ENCODE results near the gene PTPN11. TPM values are rescaled to one million over a fixed set of nuclear protein-coding genes. Genes with fewer than 3 reads are reported as not detected.

The PTPN11 gene
- total RNA-seq, 1 donor from 2014 or later: 83.1 TPM

DNA sequence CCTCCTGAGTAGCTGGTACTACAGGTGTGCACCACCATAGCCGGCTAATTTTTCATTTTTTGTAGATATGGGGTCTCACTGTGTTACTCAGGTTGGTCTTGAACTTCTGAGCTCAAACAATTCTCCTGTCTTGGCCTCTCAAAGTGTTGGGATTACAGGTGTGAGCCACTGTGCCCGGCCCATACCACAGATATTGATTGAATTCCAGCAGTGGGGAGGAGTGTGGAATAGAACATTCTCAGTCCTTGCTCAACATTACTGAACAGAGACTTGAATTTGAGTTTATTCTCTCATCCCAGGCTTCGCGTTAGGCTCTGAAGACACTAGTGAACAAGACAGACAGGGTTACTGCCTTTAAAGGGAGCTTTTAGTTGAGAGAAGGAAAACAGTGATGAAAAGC, 39.6 kb downstream of the PTPN11 start:
- no peak overlapping the region for H3K27ac Mint-ChIP-seq
- ChIA-PET CTCF (no interaction called here), POLR2A (no interaction called here)
- DNase-seq (no peak), ATAC-seq (ENCODE audit: low read depth) (no peak)
- peaks cover 69% of the 10 kb centered on the region for H3K36me3 Mint-ChIP-seq (ENCODE audit: low read depth)
- no peaks in the 10 kb centered on the region for H3K9me3 Mint-ChIP-seq
- H3K4me3 Mint-ChIP-seq: no peak overlapping the region
- no peaks in the 10 kb centered on the region for H3K27me3 Mint-ChIP-seq
- TF ChIP-seq, protein P1, sequence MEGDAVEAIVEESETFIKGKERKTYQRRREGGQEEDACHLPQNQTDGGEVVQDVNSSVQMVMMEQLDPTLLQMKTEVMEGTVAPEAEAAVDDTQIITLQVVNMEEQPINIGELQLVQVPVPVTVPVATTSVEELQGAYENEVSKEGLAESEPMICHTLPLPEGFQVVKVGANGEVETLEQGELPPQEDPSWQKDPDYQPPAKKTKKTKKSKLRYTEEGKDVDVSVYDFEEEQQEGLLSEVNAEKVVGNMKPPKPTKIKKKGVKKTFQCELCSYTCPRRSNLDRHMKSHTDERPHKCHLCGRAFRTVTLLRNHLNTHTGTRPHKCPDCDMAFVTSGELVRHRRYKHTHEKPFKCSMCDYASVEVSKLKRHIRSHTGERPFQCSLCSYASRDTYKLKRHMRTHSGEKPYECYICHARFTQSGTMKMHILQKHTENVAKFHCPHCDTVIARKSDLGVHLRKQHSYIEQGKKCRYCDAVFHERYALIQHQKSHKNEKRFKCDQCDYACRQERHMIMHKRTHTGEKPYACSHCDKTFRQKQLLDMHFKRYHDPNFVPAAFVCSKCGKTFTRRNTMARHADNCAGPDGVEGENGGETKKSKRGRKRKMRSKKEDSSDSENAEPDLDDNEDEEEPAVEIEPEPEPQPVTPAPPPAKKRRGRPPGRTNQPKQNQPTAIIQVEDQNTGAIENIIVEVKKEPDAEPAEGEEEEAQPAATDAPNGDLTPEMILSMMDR (IDR thresholded peaks at IDR 0.05): no peak
- peaks cover under 1% of the 10 kb centered on the region for H3K4me1 Mint-ChIP-seq
- intact Hi-C loops (cut with micrococcal nuclease): no loop called here

DNA sequence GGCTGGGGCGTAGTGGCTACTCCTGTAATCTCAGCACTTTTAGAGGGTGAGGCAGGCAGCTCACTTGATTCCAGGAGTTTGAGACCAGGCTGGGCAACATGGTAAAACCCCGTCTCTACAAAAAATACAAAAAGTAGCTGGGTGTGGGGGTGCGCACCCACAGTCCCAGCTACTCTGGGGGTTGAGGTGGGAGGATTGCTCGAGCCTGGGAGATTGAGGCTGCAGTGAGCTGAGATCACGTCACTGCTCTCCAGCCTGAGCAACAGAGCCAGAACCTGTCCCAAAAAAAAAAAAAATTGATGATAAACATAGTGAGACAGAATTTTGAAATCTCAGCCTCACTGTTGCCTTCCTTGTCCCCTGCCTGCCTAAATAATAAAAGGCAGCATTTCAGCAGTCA, 40.0 kb downstream of the PTPN11 start:
- intact Hi-C loops (cut with micrococcal nuclease): no loop called here
- H3K9me3 Mint-ChIP-seq: no peaks in the 10 kb centered on the region
- TF ChIP-seq, protein P1 (IDR thresholded peaks at IDR 0.05): no peak
- H3K36me3 Mint-ChIP-seq (ENCODE audit: low read depth): peaks cover 69% of the 10 kb centered on the region
- CTCF ChIA-PET: no interaction called here
- ATAC-seq (ENCODE audit: low read depth): no peak
- POLR2A ChIA-PET: no interaction called here
- no peak for DNase-seq
- no peaks in the 10 kb centered on the region for H3K27me3 Mint-ChIP-seq
- no peak overlapping the region for H3K4me3 Mint-ChIP-seq
- H3K27ac Mint-ChIP-seq: no peak overlapping the region
- H3K4me1 Mint-ChIP-seq: peaks cover 4% of the 10 kb centered on the region

DNA sequence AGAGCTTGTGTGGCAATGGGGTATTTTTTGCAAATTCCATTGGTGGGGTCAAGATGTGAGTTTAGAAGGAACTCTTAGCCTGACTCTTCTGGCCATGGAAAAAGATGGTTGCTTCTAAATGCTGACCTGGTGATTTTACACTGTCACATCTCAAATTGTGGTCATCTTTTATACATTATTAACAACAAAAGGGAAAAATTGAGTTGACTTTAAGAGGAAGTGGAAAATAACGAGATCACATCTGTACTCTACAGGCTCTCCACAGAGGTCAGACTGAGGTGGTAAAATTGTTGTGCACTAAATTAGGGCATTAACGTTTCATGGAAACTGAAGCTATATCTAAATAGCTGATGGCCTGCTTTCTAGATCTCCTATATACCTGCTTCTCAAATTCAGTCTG, 44.7 kb downstream of the PTPN11 start:
- H3K27me3 Mint-ChIP-seq: no peaks in the 10 kb centered on the region
- ATAC-seq (ENCODE audit: low read depth) (peak; percentile 7), DNase-seq (no peak)
- intact Hi-C loops (cut with micrococcal nuclease): no loop called here
- TF ChIP-seq, protein P1 (IDR thresholded peaks at IDR 0.05): no peak
- H3K27ac Mint-ChIP-seq: no peak overlapping the region
- H3K36me3 Mint-ChIP-seq (ENCODE audit: low read depth): peaks cover 54% of the 10 kb centered on the region
- no peak overlapping the region for H3K4me3 Mint-ChIP-seq
- POLR2A ChIA-PET: interaction anchor here (0.5 kb wide), 1 partner anchor 63 kb away, joined by 8 read pairs; no protein-coding TSS in a partner anchor
- H3K4me1 Mint-ChIP-seq: peaks cover 9% of the 10 kb centered on the region
- no peaks in the 10 kb centered on the region for H3K9me3 Mint-ChIP-seq
- CTCF ChIA-PET: no interaction called here

DNA sequence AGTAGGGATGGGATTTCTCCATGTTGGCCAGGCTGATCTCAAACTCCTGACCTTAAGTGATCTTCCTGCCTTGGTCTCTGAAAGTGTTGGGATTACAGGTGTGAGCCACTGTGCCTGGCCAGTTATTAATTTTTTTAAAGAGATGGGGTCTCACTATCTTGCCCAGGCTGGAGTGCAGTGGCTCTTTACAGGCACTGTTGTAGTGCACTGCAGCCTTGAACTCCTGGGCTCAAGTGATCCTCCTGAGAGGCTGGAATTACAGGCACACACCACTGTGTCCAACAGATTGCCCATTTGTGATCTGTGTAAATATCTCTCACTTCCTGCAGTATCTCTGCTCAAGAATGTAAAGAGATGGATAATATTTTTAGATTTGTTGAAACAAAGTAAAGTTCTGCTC, 45.9 kb downstream of the PTPN11 start:
- H3K27ac Mint-ChIP-seq: no peak overlapping the region

DNA sequence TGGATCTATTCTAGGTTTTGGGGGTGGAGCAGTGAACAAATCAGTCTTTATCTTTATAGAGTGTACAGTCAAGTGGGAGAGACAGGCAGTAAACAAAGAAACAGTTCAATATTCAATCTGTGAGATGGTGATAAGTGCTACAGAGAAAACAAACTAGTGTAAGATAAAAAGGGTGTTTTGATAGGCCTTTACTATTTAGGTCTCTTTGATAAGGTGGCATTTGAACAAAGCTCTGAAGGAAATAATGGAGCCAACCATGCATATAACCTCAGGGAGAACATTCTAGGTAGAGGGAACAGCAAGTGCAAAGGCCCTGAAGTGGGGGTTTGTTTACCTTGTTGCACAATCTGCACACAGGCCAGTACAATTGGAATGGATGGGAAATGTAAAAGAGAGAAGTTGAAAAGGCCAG, 47.3 kb downstream of the PTPN11 start:
- H3K4me1 Mint-ChIP-seq: peaks cover 9% of the 10 kb centered on the region
- DNase-seq: no peak
- H3K27ac Mint-ChIP-seq: no peak overlapping the region
- TF ChIP-seq, protein P1 (IDR thresholded peaks at IDR 0.05): no peak
- CTCF ChIA-PET: no interaction called here
- no peak overlapping the region for H3K4me3 Mint-ChIP-seq
- no peaks in the 10 kb centered on the region for H3K27me3 Mint-ChIP-seq
- no peak for ATAC-seq (ENCODE audit: low read depth)
- peaks cover 49% of the 10 kb centered on the region for H3K36me3 Mint-ChIP-seq (ENCODE audit: low read depth)
- no peaks in the 10 kb centered on the region for H3K9me3 Mint-ChIP-seq
- intact Hi-C loops (cut with micrococcal nuclease): no loop called here
- POLR2A ChIA-PET: no interaction called here

More for the DNA sequence above, 45.9 kb downstream of the PTPN11 start:
- peaks cover 9% of the 10 kb centered on the region for H3K4me1 Mint-ChIP-seq
- intact Hi-C loops (cut with micrococcal nuclease): no loop called here
- H3K4me3 Mint-ChIP-seq: no peak overlapping the region
- ChIA-PET POLR2A (no interaction called here), CTCF (no interaction called here)
- H3K9me3 Mint-ChIP-seq: no peaks in the 10 kb centered on the region
- peaks cover 52% of the 10 kb centered on the region for H3K36me3 Mint-ChIP-seq (ENCODE audit: low read depth)
- ATAC-seq (ENCODE audit: low read depth): no peak
- TF ChIP-seq, protein P1 (IDR thresholded peaks at IDR 0.05): no peak
- H3K27me3 Mint-ChIP-seq: no peaks in the 10 kb centered on the region
- DNase-seq: no peak

All from activated B cell treated with CpG ODN at 0.5 μM for 24 hours (primary cell).